HG02981 (cell line): Measurements from ENCODE around the gene NDUFAF8.

Experiments
- ATAC-seq: cut with Tn5 transposase; IDR thresholded peaks from one replicate; pipeline ENCODE4 v1.9.1; 2021; ENCODE audit warnings: mild to moderate bottlenecking, moderate library complexity; ENCODE audit not compliant: unreplicated experiment

Gene NDUFAF8

DNA sequence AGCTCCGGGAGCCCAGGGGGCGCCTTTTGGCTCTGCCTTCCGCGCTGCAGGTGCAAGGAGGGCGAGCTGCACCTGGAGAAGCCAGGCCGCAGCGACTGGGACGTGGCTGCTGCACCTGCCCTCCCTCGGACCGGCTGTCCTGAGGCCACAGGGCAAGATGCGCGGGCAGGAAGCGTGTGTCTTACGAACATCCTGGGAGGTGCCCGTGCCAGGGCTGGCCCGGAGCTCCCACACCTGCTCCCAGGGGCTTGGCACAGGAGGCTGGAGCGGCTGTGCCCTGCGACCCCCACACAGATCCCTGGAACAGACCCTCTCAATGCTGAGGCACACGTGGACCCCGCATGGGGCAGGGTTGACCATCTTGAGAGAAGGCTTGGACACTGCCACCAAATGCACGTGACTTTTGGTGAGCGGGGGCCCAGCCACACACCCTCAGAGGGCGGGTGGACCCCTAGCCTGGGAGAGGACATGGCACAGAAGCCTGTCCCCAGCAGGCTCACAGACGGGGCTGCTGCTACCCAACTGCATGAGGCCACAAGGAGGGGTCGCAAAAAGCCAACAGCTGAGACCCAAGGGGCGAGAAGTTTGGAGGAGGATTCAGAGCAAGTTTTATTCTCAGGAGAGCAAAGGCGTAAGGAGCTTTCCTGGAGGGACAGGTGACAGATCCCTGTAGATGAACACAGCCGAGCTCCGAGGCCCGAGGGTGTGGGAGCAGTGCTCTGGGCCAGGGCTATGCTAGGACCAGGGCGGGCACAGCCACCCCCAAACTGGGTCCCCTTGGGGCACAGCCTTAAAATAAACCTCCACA lies 11.4 kb downstream of the NDUFAF8 start:
- ATAC-seq, result no peak

DNA sequence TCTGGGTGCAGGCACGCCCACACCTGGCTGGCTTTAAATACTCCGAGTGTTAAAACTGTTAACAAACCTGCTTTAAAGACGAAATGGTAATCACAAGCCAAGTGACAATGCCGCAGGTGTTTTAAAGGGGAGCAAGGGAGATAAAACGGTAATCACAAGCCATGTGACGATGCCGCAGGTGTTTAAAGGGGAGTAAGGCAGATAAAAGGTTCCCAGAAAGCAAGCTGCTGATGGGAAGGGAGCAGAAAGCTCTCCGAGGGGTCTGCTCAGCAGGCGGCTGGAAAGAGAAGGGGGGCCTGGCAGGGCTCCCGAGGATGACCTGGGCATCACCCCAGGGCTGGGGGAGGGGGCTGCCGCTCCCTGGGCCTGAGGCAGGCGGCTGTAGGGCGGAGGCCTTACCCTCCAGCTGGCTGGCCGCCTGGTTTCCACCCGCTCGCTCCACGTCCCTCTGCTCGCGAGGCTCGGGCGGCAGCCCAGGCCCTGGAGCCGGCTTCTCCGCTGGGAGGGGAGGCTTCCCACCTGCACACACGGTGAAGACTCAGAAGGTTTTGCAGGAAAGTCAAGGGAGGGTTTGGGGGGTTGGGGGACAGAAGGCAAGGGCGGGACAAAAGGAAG lies 12.1 kb downstream of the NDUFAF8 start:
- ATAC-seq, result no peak

DNA sequence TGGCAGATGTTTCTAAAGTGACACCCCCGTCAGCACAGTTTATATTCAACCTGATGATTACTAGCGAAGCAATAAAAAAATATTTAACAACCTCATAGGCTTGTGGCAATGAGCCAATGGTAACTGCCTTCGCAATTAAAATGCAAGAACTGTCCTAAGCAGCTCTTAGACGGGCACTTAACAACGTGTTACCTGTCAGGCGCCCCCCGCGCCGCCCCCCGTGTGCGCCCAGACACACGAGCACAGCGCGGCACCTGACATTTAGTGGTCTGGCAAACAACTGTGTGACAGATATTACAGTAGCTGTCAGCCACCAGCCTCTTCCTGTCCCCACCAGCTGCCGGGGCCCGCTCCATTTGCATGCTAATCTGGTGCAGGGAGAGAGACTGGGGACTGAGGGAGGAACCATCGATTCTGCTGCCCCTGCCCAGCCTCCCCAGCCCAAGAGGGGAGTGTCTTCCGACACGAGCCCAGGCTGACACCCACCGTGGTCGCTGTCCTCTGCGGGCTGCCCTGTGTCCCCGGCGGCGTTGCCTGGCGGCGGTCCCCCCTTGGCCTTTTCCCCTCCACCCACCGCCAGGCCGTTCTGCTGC lies 12.7 kb downstream of the NDUFAF8 start:
- ATAC-seq, result no peak

DNA sequence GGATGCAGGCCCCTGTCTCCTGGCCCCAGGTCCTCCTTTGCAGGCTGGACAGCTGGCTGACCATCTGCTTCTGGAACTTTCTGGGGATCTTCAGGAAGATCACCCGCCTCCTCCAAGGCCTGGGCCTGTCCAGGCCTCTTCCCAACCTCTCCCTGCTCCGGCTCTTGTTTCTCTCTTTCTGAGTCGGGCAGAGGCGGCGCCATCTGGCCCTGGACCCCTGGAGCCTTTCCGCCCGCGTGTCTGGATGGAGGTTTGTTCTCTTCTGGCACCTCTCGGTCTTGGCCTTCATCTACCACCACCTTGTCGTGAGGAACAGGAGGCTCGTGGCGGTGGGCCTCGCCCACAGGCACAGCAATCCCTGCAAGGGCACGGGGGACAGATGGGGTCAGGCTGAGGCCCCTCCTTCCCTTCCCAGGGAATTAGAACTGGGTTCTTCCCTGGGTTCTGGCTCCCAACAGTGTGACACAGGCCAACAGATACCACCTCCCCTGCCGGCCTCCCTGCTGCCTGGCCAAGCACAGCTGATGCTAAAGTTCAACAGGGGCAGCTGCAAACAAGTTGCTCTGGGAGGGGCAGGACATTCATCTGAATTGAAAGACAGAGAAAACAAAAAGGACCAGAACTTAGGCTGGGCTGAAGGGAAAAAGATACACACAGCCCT lies 13.3 kb downstream of the NDUFAF8 start:
- ATAC-seq, result no peak

DNA sequence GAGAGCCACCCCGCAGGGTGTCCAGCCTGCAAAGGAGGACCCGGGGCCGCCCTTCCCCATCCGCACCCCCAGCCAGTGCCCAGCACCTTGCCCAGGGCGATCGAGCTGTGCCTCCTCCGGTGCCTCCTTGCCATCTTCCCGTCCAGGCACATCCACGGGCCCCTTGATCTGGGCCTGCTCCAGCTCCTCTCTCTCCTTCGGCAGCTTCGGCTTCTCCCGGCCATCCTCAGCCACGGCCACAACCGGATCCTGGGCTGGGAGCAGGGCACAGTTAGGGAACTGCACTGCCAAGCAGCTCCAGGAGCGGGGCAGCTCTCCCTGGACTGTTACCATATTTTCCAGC lies 13.8 kb downstream of the NDUFAF8 start:
- ATAC-seq, result no peak

DNA sequence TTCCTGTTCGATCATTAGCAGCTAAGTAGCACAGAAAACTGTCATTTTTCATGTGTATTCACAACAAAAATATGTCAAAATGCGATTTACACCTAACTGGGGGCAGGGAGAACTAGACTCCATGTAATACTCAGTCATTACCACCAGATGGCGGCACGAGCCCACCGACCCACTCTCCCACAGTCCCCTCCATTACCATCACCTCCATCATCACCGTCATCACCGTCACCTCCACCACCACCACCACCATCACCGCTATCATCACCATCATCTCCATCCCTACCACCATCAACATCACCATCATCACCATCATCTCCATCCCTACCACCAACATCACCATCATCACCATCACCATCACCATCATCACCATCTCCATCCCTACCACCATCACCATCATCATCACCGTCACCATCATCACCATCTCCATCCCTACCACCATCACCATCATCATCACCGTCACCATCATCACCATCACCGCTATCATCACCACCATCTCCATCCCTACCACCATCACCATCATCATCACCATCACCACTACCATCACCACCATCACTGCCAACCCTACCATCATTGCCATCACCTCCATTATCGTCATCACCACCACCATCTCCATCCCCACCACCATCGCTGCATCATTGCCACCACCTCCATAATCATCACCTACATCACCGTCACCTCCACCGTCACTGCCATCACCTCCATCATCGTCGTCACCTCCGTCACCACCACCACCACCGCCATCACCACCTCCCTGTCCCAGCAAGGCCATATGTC lies 14.4 kb downstream of the NDUFAF8 start:
- ATAC-seq, result no peak

DNA sequence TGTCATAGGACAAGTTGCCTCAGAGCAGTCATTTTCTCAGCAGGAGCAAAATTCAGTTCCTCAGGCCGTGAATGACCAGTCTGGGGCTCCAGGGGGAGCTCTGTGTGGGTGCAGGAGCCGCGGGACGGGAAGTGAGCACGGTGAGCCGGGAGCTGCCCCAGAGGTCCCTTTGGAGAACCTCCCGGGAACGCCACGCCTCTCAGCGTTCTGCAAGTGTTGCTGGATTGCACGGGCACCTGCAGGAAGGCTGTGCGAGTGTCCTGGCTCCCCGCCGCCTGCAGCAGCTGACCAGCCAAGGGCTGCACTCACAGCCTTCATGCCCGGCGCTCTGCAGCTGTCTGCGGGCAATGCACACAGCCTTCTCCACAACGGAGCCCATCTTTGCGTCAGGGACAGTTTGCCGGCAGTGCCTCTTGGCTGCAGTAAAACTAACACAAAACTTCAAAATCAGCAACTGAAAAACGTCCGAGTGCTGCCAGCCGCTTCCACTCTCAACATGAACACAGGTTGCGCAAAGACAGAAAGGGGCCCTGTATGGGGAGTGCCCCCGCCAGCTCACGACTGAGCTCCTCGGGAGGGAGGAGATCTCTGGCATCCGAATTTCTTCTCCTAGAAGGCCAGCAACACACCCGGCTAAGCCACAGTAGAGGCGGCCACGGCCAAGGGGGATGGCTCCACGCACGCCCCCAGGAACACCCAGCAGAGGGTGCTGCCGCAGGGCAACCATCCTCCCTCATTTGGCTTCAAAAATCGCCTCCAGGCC lies 16.0 kb downstream of the NDUFAF8 start:
- ATAC-seq, result no peak

DNA sequence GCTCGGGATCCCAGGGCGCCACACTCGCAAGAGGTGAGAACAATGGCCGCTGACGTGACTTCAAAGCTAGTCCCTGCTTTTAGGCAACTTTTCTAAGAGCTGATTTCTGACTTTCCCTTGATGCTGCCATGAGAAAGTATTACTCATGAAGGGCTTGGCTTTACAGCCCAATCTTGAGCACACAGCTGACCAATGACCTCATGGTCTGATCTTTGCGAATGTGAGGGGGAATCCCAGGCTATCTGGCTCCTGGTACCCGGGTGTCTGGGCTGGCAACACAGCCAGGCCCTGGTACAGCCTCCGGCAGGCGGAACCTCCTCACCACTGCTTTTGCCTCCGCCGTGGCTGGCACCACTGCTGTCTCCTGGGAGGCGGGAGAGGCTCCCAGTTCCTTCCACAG lies 17.5 kb downstream of the NDUFAF8 start:
- ATAC-seq, result no peak

DNA sequence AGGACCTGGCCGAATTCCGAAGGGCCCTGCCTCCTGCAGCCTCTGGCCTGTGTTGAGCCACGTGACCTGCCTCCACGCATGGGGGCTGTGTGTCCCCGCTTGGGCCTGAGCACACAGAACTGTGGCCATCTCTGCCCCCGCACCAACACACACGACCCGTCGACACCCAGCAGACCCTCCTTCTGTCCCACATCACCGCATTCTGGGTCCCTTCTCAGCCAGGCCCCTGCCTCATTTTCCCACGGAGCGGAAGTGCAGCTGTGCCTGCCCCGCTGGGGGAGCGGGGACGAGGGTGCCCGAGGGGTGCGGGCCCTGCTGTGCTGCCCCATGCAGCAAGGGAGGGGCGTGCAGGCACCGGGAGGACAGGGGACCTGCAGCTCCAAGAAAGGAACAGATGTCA lies 18.4 kb downstream of the NDUFAF8 start:
- no peak for ATAC-seq

DNA sequence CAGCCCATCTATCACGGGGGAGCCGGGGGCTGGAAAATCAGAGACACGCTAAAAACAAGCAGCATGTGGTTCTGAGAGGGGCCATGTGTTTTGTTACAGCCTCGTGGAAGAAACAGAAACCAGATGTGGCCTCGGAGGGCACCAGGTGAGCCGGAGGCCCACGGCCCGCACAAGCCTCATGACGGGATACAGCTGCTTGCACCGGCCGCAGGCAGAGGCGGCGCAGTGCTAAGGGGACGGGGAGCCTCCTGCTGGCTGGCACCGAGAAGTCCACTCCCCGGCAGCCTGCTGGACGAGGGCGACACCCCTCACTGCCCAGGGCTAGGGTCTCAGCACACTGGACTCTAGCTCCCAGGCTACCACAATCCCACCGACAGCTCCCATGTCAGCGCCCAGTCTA lies 19.2 kb downstream of the NDUFAF8 start:
- ATAC-seq, result no peak

DNA sequence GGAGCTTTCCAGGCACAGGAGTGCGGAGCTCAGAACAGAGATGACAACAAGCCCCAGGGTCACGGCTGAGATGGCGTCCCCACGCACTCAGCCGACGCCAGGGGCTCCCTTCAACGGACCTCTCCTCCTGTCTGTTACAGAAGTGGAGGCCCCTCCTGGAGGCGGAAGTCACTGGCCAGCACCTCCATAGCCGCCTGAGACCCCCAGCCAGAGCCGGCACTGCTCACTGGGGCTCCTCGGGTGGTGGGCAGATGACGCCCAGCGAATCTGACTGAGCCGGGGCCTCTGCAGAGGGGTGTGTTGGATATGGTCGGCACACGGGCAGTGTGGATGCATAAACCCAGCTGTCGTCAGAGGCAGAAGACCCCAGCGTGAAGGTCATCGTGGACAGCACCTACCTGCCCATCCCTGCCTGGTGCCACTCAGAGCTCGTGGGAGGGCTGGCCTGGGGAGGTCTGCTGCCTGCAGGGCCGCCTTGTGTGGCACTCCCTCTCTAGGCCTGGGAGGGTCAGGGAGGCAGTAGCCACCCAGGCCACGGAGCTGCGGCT lies 20.0 kb downstream of the NDUFAF8 start:
- no peak for ATAC-seq

DNA sequence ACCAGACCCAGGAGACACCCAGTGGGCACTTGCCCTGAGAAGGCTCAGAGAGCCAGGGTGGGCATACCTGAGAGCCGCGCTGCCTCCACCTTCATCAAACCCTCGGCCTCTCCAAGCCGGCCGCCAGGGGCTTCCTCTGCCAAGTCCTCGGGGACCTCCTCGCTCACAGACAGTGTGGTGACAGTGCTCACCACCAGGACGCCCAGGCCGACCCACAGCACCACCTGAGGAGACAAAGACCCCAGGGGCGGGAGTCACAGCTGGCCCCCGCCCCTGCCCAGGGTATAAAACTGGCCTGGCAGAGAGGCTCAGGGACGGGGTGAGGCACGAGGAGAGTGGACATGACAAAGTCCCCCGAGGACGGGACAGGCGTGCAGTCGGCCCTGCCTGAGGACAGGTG lies 21.1 kb downstream of the NDUFAF8 start:
- no peak for ATAC-seq

DNA sequence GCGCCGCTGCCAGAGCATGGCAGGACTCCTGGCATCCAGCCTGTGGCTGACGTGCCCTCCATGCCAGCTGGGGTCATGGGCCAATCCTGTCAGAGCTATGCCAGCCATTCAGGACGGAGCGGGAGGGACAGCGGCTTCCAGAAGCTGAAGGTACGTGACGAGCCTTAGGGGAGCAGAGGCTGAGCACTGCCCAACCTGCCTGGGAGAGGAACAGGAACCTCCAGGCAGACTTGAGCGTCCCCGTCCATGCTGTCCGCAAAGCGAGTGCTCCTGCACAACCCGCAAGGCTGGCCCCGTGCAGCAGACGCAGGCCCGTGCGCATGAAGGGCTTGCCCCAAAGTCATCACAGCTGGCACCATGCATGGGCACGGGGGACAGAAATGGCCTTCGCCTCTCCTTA lies 21.5 kb downstream of the NDUFAF8 start:
- ATAC-seq, result no peak

DNA sequence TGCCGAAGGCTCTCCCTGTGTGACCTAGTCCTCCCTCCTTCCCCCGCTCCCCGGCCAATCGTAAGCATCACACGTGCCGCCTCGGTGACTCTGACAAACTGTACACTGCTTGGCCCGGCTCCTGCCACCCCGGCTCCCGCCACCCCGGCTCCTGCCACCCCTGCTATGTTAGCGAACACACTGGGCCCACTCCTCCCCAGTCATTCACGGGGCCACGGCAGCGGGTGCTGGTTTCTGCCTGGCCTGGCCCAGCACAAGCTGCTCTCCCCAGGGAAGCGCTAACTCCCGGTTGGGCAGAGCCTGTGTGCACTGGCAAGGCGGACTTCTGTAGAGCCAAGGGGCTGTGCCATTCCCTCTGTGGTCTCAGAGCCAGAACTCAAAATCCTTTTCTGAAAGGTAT lies 22.0 kb downstream of the NDUFAF8 start:
- no peak for ATAC-seq

DNA sequence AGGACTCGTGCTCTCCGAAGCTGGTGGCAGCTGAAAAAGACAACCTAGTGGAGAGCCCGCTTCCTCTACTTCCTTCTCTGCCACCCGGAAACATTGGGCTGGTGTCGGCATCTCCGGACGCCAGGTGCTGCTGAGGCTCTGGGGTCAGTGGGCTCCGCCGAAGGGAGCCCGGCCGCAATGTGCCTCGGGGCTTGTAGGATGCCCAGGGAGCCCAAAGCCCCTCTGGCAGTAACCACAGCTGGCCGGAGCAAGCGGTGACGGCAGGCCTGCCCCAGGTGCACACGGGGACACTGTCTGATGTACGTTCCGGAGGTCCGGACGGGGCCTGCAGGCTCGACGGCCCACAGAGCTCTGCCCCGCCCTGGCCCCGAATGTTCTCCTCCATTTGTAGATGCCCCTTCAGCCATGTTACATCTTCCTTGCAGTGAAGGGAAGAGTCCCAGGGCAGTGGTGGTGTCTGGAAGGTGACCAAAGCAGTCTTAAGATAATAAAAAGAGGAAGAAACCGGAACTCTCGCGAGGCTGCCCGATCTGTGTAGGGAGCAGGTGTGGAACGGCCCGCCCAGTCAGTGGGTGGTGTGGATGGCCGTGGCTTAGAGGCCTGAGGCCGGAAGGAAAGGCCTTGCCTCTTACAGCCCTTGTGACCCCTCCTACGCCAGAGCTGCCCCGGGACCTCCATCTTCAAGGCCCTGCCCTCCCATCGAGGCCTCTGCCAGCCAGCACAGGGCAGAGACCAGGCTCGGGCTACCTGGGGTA lies 22.6 kb downstream of the NDUFAF8 start:
- no peak for ATAC-seq

DNA sequence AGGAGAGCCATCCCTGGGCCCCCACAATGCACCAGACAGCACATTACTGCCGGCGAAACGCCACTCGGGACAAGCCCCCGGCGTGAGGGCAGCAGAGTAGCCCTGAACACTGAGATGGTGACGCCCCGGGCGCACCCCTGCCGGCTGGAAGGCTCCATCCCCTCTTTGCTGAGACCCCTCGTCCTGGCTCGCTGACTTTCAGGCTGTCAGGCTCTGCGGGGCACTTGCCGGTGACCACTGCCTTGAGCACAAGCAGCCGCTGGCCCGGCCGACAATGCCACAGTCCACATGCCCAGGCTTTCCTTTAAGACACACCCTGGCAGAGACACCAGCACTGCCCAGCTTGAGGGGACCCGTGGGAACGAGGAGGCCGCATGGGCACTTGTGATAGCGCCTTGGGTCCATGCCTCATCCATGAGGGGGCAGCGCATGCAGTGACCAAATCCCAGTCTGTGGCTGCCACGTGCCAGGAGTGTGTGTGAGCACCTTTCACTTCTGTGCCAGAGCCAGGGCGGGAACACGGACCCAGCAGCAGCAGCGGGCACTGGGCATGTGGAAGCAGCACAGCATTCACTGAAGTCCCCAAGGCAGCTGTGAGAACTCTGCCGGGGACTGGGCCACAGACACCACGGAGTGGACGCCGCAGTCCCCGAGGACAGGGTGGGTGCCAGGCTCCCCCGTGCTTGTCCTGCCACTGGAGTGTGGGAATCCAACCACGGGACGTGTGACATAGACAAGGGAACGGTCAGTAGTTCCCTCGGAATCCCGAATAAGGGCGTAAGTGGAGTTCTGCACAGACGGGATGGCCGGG lies 24.5 kb downstream of the NDUFAF8 start:
- ATAC-seq, result no peak

DNA sequence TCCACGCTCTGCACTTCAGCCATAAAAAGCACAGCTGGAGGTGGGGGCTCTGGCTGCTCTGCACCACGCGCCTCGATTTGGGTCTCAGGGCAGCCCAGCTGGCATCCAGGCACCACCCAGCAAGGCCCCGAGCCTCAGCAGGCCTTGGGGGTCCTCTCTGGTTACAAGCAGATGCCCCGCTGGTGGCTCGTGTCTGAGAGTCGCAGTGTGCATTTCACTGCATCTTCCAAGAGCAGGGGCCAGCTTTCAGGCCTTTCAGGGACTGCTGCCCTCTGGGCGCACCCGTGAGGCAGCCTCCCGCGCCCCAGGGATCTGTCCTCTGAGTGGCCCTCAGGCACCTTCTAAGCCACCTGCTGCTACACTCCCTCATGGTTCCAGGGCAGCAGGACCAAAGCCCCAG lies 25.5 kb downstream of the NDUFAF8 start:
- ATAC-seq, result no peak

DNA sequence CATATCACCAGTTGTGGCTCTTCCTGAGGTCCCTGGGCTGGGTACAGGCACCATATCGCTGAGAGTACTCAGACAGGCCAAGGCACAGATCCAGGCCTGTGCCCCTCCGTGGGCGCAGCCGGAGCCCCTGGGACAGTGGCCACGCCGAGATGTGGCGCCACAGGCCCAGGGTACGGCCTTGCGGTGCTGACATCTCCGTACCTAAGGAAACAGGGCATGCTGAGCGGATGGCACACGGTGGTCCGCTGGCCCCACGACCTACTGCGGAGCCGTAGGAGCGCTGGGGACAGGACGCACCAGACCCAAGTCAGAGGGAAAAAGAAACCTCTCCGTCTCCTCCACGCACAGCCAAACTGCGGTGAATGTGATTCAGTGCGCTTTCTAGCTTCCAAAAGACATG lies 26.5 kb downstream of the NDUFAF8 start:
- no peak for ATAC-seq
